ENCODE results near the gene SPSB4.
A peak's percentile ranks its signal among the peaks of the same experiment; 100 is the strongest.
"Not testable (repeated sequence)": the region's sequence is repeated elsewhere in the genome, so short reads cannot be mapped to it uniquely, and the experiment has no call there.

The SPSB4 gene

GRCh38 chr3:141050576-141051442 lies at the start of gene SPSB4:
Gene SPSB4 (plus strand): TSS chr3:141051347. CDS start chr3:141066105, 14,758 bp downstream.
- no peak for DNase-seq

- DNase-seq, result no peak
Measured at GRCh38 chr3:141006344-141006743, 44.8 kb upstream of the SPSB4 start.

GRCh38 chr3:141009496-141009895 lies 41.7 kb upstream of the SPSB4 start:
- no peak for DNase-seq

GRCh38 chr3:141011232-141011996 lies 39.7 kb upstream of the SPSB4 start:
- peak; percentile 59 for DNase-seq

- DNase-seq, result no peak
Measured at GRCh38 chr3:141011997-141012262, 39.2 kb upstream of the SPSB4 start.

- DNase-seq, result no peak
Measured at GRCh38 chr3:141012571-141012970, 38.6 kb upstream of the SPSB4 start.

- no peak for DNase-seq
Measured at GRCh38 chr3:141015481-141015880, 35.7 kb upstream of the SPSB4 start.

GRCh38 chr3:141017366-141018322 lies 33.5 kb upstream of the SPSB4 start:
- DNase-seq, result not testable (repeated sequence)

GRCh38 chr3:141019244-141019643 lies 31.9 kb upstream of the SPSB4 start:
- no peak for DNase-seq

- no peak for DNase-seq
Measured at GRCh38 chr3:141020143-141020830, 30.9 kb upstream of the SPSB4 start.

- no peak for DNase-seq
Measured at GRCh38 chr3:141021261-141021660, 29.9 kb upstream of the SPSB4 start.

- DNase-seq, result no peak
Measured at GRCh38 chr3:141030296-141030695, 20.9 kb upstream of the SPSB4 start.

- DNase-seq, result no peak
Measured at GRCh38 chr3:141039589-141039988, 11.6 kb upstream of the SPSB4 start.

GRCh38 chr3:141044695-141045641 lies 6.2 kb upstream of the SPSB4 start:
- no peak for DNase-seq

GRCh38 chr3:141045849-141046248 lies 5.3 kb upstream of the SPSB4 start:
- no peak for DNase-seq

GRCh38 chr3:141047168-141047567 lies 4.0 kb upstream of the SPSB4 start:
- DNase-seq, result no peak

- no peak for DNase-seq
Measured at GRCh38 chr3:141049681-141050080, 1.5 kb upstream of the SPSB4 start.

- no peak for DNase-seq
Measured at GRCh38 chr3:141051443-141052200, 475 bp downstream of the SPSB4 start.

- no peak for DNase-seq
Measured at GRCh38 chr3:141052201-141053069, 1.3 kb downstream of the SPSB4 start.

- DNase-seq, result no peak
Measured at GRCh38 chr3:141055136-141055535, 4.0 kb downstream of the SPSB4 start.
